HEK293T (cell line): Measurements from ENCODE around the gene HCN4.
"Not testable (repeated sequence)": the region's sequence is repeated elsewhere in the genome, so short reads cannot be mapped to it uniquely, and the experiment has no call there.

Experiments used
- CTCF ChIA-PET: fragments of 350-600 bp; formaldehyde crosslinking; extraction: SDS; loops from one replicate; lab custom pipeline; 2021; ENCODE audit warnings: antibody characterized with exemption, inconsistent platforms; lab: Yijun Ruan, JAX
- POLR2A ChIA-PET: fragments of 350-600 bp; formaldehyde crosslinking; extraction: SDS; loops from one replicate; lab custom pipeline; 2020; ENCODE audit warnings: antibody characterized with exemption, inconsistent platforms; lab: Yijun Ruan, JAX
- DNase-seq: peaks from one replicate; pipeline ENCODE4 v3.0.0; 2012; ENCODE audit warnings: mixed read lengths; ENCODE audit errors: extremely low spot score
- ARNT ChIP-seq: fragments of 450-650 bp; IDR thresholded peaks from 2 replicates; pipeline ENCODE4 v1.6.1; 2017; ENCODE audit warnings: mild to moderate bottlenecking
- BHLHE40 ChIP-seq: fragments of 450-650 bp; IDR thresholded peaks from 2 replicates; pipeline ENCODE4 v1.6.1; 2016; ENCODE audit warnings: mild to moderate bottlenecking, moderate library complexity, borderline replicate concordance
- CTBP1 ChIP-seq: fragments of 450-650 bp; IDR thresholded peaks from 2 replicates; pipeline ENCODE4 v1.6.1; 2016; ENCODE audit warnings: borderline replicate concordance
- ELF4 ChIP-seq: fragments of 450-650 bp; IDR thresholded peaks from 2 replicates; pipeline ENCODE4 v1.6.1; 2017; ENCODE audit warnings: antibody characterized with exemption
- FOXA1 ChIP-seq: fragments of 450-650 bp; IDR thresholded peaks from 2 replicates; pipeline ENCODE4 v1.6.1; 2016; ENCODE audit warnings: mild to moderate bottlenecking
- FOXK2 ChIP-seq: fragments of 450-650 bp; IDR thresholded peaks from 2 replicates; pipeline ENCODE4 v1.6.1; 2016; ENCODE audit warnings: mild to moderate bottlenecking
- FOXM1 ChIP-seq: fragments of 450-650 bp; IDR thresholded peaks from 2 replicates; pipeline ENCODE4 v1.6.1; 2017; ENCODE audit warnings: mild to moderate bottlenecking, borderline replicate concordance
- HDGF ChIP-seq: fragments of 450-650 bp; IDR thresholded peaks from 2 replicates; pipeline ENCODE4 v1.6.1; 2017; ENCODE audit warnings: antibody characterized with exemption, borderline replicate concordance
- L3MBTL2 ChIP-seq: fragments of 450-650 bp; conservative IDR thresholded peaks from 2 replicates; pipeline ENCODE4 v1.6.1; 2016; ENCODE audit warnings: mild to moderate bottlenecking
- LEF1 ChIP-seq: fragments of 450-650 bp; IDR thresholded peaks from 2 replicates; pipeline ENCODE4 v1.6.1; 2017; ENCODE audit warnings: mild to moderate bottlenecking, borderline replicate concordance
- NFRKB ChIP-seq: fragments of 450-650 bp; IDR thresholded peaks from 2 replicates; pipeline ENCODE4 v1.6.1; 2016; ENCODE audit warnings: mild to moderate bottlenecking, moderate library complexity
- PKNOX1 ChIP-seq: fragments of 450-650 bp; IDR thresholded peaks from 2 replicates; pipeline ENCODE4 v1.6.1; 2016
- SP1 ChIP-seq: fragments of 450-650 bp; IDR thresholded peaks from 2 replicates; pipeline ENCODE4 v1.6.1; 2017
- SUZ12 ChIP-seq: fragments of 450-650 bp; IDR thresholded peaks from 2 replicates; pipeline ENCODE4 v1.6.1; 2016; ENCODE audit warnings: mild to moderate bottlenecking
- TARDBP ChIP-seq: fragments of 450-650 bp; IDR thresholded peaks from 2 replicates; pipeline ENCODE4 v1.6.1; 2016
- ZNF384 ChIP-seq: fragments of 450-650 bp; IDR thresholded peaks from 2 replicates; pipeline ENCODE4 v1.6.1; 2016

The HCN4 gene

GRCh38 chr15:73305331-73306211 lies 63.2 kb downstream of the HCN4 start:
- DNase-seq: peak; percentile 71
- no peak for TF ChIP-seq ZNF384
- no peak for TF ChIP-seq FOXM1
- no peak for TF ChIP-seq TARDBP
- TF ChIP-seq SP1: no peak
- no peak for TF ChIP-seq CTBP1
- TF ChIP-seq ARNT: no peak
- no peak for TF ChIP-seq NFRKB
- TF ChIP-seq PKNOX1: no peak
- TF ChIP-seq L3MBTL2: no peak
- no peak for TF ChIP-seq ELF4
- CTCF ChIA-PET: interaction anchor here (0.5 to 1.2 kb wide), 10 partner anchors 9 to 1525 kb away, joined by 3 to 6 read pairs (median 3); partner anchors contain the start of gene NPTN
- POLR2A ChIA-PET: no interaction called here

DNA sequence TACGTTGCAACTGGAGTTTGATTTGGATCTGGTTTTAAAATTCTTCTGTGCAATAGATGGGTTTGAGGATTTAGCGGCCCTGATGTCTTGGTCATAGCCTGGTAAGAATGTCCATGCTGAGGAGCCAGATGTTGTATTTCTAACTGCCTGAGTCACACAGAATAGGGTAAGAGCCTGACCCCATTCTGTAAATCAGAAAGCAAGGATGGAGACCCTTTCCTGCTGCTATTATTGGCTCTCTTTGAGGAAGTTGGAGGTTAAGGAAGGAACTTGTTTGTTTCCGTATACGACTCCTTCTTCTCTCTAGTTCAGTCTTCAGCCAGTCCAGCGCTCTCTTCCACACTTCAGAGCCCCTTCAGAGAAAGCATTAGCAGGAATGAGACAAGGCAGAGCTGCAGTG lies 65.1 kb downstream of the HCN4 start:
- ChIA-PET CTCF (no interaction called here), POLR2A (no interaction called here)
- no peak for DNase-seq
- TF ChIP-seq ELF4 (no peak), SUZ12 (no peak), ZNF384 (no peak), FOXK2 (no peak), NFRKB (no peak), PKNOX1 (no peak), FOXM1 (no peak), CTBP1 (no peak), BHLHE40 (no peak), ARNT (no peak), TARDBP (no peak), FOXA1 (no peak), L3MBTL2 (no peak), HDGF (no peak), SP1 (no peak), LEF1 (no peak)

DNA sequence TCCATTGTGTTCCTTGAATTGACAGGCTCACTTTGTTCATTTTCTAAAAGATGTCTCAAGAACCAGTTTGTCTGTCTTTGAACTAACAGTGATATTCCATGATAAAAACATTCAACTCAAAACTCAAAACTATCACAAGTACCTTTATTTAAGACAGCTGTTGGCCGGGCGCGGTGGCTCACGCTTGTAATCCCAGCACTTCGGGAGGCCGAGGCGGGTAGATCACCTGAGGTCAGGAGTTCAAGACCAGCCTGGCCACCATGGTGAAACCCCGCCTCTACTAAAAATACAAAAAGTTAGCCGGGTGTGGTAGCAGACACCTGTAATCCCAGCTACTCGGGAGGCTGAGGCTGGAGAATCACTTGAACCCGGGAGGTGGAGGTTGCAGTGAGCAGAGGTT lies 68.5 kb downstream of the HCN4 start:
- CTCF ChIA-PET, DNase-seq, POLR2A ChIA-PET: not testable (repeated sequence)

DNA sequence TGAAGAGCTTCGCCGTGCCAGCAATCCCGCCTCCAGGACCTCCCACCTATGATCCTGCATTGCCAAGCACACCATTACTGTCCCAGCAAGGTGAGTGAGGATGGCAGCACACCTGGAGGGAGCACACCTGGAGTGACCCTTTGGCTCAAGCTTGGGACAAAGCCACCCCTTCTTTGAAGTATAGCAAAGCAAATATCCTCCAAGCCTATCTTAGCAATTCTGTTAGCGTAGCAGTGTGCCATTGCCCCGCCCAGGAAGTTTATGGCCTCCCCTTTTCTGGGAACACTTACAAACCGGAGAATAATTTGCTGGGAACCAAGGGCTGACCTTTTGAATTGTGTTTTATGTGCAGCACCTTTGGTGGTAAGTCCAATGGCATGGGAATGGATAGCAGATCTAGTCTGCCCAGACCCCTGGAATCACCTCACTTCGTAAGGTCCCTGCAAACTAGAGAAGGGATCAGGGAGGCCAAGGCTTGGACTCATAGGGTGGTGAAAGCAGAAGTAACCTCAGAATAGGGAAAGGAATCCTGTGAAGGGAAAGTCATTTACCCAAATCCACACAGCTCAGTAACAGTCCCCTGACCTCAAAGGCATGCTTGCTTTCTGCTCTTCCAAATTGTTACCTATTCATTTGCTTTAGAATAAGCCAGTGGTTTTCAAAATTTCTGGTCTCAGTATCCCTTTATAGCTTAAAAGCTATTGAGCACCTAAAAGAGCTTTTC lies 70.1 kb downstream of the HCN4 start:
- no peak for DNase-seq
- ChIA-PET CTCF (interaction anchor here (1.2 kb wide), 1 partner anchor 9 kb away, joined by 4 read pairs; no protein-coding TSS in a partner anchor), POLR2A (interaction anchor here (1.0 kb wide), 1 partner anchor 10 kb away, joined by 3 read pairs; no protein-coding TSS in a partner anchor)
- TF ChIP-seq FOXM1 (no peak), ELF4 (no peak), LEF1 (no peak), NFRKB (no peak), SUZ12 (no peak), PKNOX1 (no peak), CTBP1 (no peak), HDGF (no peak), FOXA1 (no peak), L3MBTL2 (no peak), ARNT (no peak), FOXK2 (no peak), TARDBP (no peak), SP1 (no peak), BHLHE40 (no peak), ZNF384 (no peak)

GRCh38 chr15:73296609-73297353 lies 72.0 kb downstream of the HCN4 start:
- DNase-seq: no peak
- CTCF ChIA-PET: interaction anchor here (1.3 kb wide), 1 partner anchor 9 kb away, joined by 3 read pairs; no protein-coding TSS in a partner anchor
- TF ChIP-seq FOXK2: no peak
- no peak for TF ChIP-seq LEF1
- no peak for TF ChIP-seq BHLHE40
- TF ChIP-seq ZNF384: no peak
- TF ChIP-seq ARNT: no peak
- no peak for TF ChIP-seq FOXA1
- TF ChIP-seq HDGF: no peak
- no peak for TF ChIP-seq FOXM1
- no peak for TF ChIP-seq CTBP1
- TF ChIP-seq PKNOX1: no peak
- no peak for TF ChIP-seq TARDBP
- POLR2A ChIA-PET: no interaction called here
